Muscle of leg (tissue), 11 donors: ENCODE measurements around the gene P3H3. TPM values are rescaled to one million over a fixed set of nuclear protein-coding genes. Genes with fewer than 3 reads are reported as not detected.

Source experiments
- DNase-seq: peaks from one replicate; pipeline ENCODE4 v3.0.0; 2013
- H3K27ac ChIP-seq: one replicate; pipeline ENCODE4 v1.5.1; 2013; ENCODE audit warnings: mild to moderate bottlenecking, low read length, control low read depth
- H3K27me3 ChIP-seq: one replicate; pipeline ENCODE4 v1.6.1; 2013; ENCODE audit warnings: low read length; ENCODE audit not compliant: control insufficient read depth, insufficient read depth
- H3K36me3 ChIP-seq: one replicate; pipeline ENCODE4 v1.6.1; 2013; ENCODE audit warnings: low read length; ENCODE audit not compliant: control insufficient read depth, insufficient read depth
- H3K4me1 ChIP-seq: one replicate; pipeline ENCODE4 v1.6.1; 2013; ENCODE audit warnings: low read length; ENCODE audit not compliant: control insufficient read depth, insufficient read depth
- H3K4me3 ChIP-seq: one replicate; pipeline ENCODE4 v1.5.1; 2013; ENCODE audit warnings: low read length, control low read depth
- H3K9me3 ChIP-seq: replicated peaks from 2 replicates; pipeline ENCODE4 v1.6.1; 2013; ENCODE audit warnings: low read depth, low read length; ENCODE audit not compliant: control insufficient read depth
- WGBS: methylation state at CpG from one replicate; pipeline ENCODE4 v1.1.5; 2013; ENCODE audit warnings: missing lambda C conversion rate; ENCODE audit not compliant: insufficient coverage; 5-methylcytosine and 5-hydroxymethylcytosine counted together
- polyA plus RNA-seq, 8 donors: library from polyadenylated mRNA; unstranded; fragments of 120-200 nt; gene quantifications; one replicate each; pipeline versions ENCODE4 v1.2.1 to v1.2.3, GENCODE V29; 2013; ENCODE audit warnings: inconsistent platforms in 1 of 8, low replicate concordance in 1 of 8; ENCODE audit not compliant: insufficient read length in 8 of 8, insufficient read depth in 1 of 8
- total RNA-seq: library from RNA; stranded (reverse); fragments of 120-200 nt; gene quantifications from one replicate; pipeline ENCODE4 v1.2.4, GENCODE V29; 2013

P3H3 gene
- total and polyA plus RNA-seq, 9 donors: 23.1 to 70.5 (median 46.4) TPM

GRCh38 chr12:6833189-6833890 is 5.1 kb downstream of the P3H3 start:
- Histone ChIP-seq H3K36me3 (peaks cover 67% of the 10 kb centered on the region), H3K27me3 (peaks cover 4% of the 10 kb centered on the region), H3K9me3 (no peaks in the 10 kb centered on the region), H3K4me1 (peaks cover 17% of the 10 kb centered on the region), H3K27ac (no peak overlapping the region), H3K4me3 (no peak overlapping the region)
- 88% methylated on average over 3 of the region's 6 CpGs for WGBS
- DNase-seq: no peak

GRCh38 chr12:6834254-6834653 is 6.0 kb downstream of the P3H3 start:
- peaks cover 76% of the 10 kb centered on the region for H3K36me3 ChIP-seq
- H3K27ac ChIP-seq: no peak overlapping the region

DNA sequence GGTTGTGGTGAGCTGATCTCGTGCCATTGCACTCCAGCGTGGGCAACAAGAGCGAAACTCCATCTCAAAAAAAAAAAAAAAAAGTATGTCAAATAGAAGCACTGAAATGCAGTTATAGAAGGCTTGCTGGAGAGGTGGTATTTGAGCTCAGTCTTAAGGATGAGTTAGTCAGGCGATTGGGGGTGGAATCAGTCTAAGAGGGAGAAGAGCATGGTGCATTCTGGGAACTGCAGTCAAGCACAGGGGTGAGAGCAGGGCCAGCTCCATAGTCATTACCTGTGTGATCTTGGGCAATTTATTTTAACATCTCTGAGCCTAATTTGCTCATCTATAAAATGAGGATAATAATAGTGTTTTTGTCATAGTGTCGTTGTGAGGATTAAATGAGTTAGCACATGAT is 6.7 kb downstream of the P3H3 start:
- Histone ChIP-seq H3K36me3 (peaks cover 78% of the 10 kb centered on the region), H3K9me3 (no peaks in the 10 kb centered on the region), H3K4me3 (no peak overlapping the region), H3K4me1 (peaks cover 16% of the 10 kb centered on the region), H3K27ac (no peak overlapping the region), H3K27me3 (no peaks in the 10 kb centered on the region)
- DNase-seq: no peak
- WGBS: 54% methylated on average over 1 of the region's 5 CpGs

More at GRCh38 chr12:6834254-6834653, 6.0 kb downstream of the P3H3 start:
- Histone ChIP-seq H3K4me1 (peaks cover 16% of the 10 kb centered on the region), H3K27me3 (no peaks in the 10 kb centered on the region), H3K4me3 (no peak overlapping the region), H3K9me3 (no peaks in the 10 kb centered on the region)
- DNase-seq: no peak
- no CpG with 5 or more reads among the region's 1 CpG for WGBS

- DNase-seq: no peak
- H3K27ac ChIP-seq: no peak overlapping the region
- H3K9me3 ChIP-seq: no peaks in the 10 kb centered on the region
- H3K4me3 ChIP-seq: no peak overlapping the region
- H3K27me3 ChIP-seq: no peaks in the 10 kb centered on the region
- H3K4me1 ChIP-seq: peaks cover 28% of the 10 kb centered on the region
- H3K36me3 ChIP-seq: peaks cover 63% of the 10 kb centered on the region
- WGBS: 90% methylated on average over 10 of the region's 16 CpGs
Observed at GRCh38 chr12:6836851-6837250, 8.6 kb downstream of the P3H3 start.

DNA sequence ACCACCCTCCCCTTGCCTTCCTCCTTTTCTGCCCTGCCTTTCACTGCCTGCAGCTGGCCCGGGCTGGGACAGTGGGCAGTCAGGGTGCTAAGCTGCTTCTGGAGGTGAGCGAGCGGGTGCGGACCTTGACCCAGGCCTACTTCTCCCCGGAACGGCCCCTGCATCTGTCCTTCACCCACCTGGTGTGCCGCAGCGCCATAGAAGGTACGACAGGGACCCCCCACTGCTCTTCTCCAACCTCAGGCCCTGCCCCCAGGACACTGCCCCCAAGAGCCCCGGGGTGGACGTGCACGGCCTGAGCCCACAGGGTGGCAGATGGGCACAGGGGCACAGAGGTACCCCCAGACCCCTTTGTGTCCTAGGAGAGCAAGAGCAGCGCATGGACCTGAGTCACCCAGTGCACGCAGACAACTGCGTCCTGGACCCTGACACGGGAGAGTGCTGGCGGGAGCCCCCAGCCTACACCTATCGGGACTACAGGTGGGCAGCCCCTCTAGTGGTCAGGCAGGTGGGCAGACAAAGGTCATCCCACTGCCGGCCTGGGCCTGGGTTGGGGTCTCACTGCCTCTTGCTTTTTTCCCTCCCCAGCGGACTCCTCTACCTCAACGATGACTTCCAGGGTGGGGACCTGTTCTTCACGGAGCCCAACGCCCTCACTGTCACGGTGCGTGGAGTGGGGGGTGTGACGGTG is 9.3 kb downstream of the P3H3 start:
- H3K27me3 ChIP-seq: no peaks in the 10 kb centered on the region
- no peak overlapping the region for H3K4me3 ChIP-seq
- 82% methylated on average over 20 of the region's 26 CpGs for WGBS
- DNase-seq: no peak
- peaks cover 28% of the 10 kb centered on the region for H3K4me1 ChIP-seq
- H3K36me3 ChIP-seq: peaks cover 56% of the 10 kb centered on the region
- H3K27ac ChIP-seq: no peak overlapping the region
- H3K9me3 ChIP-seq: no peaks in the 10 kb centered on the region

DNA sequence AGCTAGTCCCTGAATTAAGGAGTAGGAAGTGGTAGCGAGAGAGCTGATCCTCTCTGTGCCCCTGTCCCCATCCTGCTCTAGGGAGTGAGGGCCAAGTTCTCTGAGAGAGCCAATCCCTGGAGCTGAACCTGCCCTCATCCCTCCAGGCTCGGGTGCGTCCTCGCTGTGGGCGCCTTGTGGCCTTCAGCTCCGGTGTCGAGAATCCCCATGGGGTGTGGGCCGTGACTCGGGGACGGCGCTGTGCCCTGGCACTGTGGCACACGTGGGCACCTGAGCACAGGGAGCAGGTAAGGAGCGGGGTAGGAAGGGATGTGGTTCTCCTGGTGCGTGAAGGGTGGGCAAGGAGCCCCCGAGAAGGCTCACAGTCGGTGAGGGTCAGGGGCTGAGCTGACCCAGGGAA is 10.6 kb downstream of the P3H3 start:
- Histone ChIP-seq H3K4me3 (no peak overlapping the region), H3K9me3 (no peaks in the 10 kb centered on the region), H3K4me1 (peaks cover 28% of the 10 kb centered on the region), H3K27me3 (no peaks in the 10 kb centered on the region), H3K36me3 (peaks cover 53% of the 10 kb centered on the region), H3K27ac (no peak overlapping the region)
- 88% methylated on average over 13 of the region's 16 CpGs for WGBS
- no peak for DNase-seq

GRCh38 chr12:6839482-6840201 is 11.4 kb downstream of the P3H3 start:
- no peaks in the 10 kb centered on the region for H3K9me3 ChIP-seq
- peaks cover 28% of the 10 kb centered on the region for H3K4me1 ChIP-seq
- 56% methylated on average over 7 of the region's 10 CpGs for WGBS
- H3K4me3 ChIP-seq: no peak overlapping the region
- peaks cover 55% of the 10 kb centered on the region for H3K36me3 ChIP-seq
- peak; percentile 82 for DNase-seq
- peak overlapping the region; percentile 96 for H3K27ac ChIP-seq
- no peaks in the 10 kb centered on the region for H3K27me3 ChIP-seq

DNA sequence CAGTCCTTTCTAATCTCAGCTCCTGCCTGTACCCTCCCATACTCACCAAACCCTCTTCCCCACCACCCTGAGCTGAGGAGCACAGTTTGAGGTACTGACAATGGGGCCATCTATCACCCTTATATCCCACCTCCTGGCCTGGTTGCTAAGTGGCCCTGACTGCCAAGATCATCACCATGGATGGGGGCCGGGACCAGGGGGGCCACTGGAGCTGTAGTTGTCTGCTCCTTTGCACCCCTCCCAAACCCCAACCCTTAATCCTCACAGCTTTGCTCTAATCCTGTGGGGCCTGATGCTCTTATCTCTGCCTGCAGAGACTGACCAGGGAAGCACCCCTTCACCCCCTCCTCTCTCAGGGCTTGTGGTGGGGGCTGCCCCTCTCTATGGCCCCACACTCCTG is 12.1 kb downstream of the P3H3 start:
- whole genome bisulfite sequencing: 50% methylated on average over 1 of the region's 1 CpG
- Histone ChIP-seq H3K4me3 (no peak overlapping the region), H3K9me3 (no peaks in the 10 kb centered on the region), H3K36me3 (peaks cover 57% of the 10 kb centered on the region), H3K4me1 (peaks cover 28% of the 10 kb centered on the region), H3K27me3 (no peaks in the 10 kb centered on the region), H3K27ac (peak overlapping the region; percentile 96)
- no peak for DNase-seq

DNA sequence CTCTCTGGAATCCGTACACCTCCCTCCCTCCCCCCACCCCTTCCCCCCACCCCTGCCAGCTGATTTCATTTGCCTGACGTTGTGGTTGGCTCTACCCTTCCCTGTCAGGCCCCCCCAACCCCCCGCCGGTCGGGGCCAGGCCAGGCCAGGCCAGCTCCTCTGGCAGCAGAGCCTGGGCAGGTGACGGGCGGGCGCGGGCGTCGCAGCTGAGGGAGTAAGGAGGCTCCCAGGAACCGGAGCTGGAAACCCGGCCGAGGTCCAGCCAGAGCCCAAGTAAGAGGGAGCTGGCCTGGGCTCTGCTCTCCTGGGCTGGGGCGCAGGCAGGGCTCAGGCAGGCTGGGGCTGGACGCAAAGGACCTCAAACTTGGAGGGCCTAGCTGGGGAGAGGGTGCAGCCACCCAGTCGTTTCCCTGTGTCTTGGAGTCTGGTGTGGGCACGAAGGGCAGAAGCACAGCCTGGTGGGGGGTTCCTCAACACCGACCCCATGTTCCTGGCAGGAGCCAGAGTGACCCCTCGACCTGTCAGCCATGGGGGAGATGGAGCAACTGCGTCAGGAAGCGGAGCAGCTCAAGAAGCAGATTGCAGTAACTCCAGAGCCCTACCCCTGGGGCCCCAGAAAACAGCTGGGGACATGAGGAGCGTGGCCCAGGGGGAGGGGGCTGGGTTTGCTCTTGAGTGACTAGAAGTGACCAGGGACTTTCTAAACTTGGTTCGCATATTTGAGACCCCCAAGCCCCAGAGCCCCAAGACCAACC is 12.7 kb downstream of the P3H3 start, which contains the start of gene GNB3:
Gene GNB3 (plus strand): TSS at position 165 of the 755 bp plus-strand sequence. CDS start 363 bp downstream, at position 528.
- DNase-seq: no peak
- H3K4me1 ChIP-seq: peaks cover 28% of the 10 kb centered on the region
- 53% methylated on average over 19 of the region's 24 CpGs for WGBS
- H3K27me3 ChIP-seq: no peaks in the 10 kb centered on the region
- H3K36me3 ChIP-seq: peaks cover 58% of the 10 kb centered on the region
- peak within 1 kb of the TSS; percentile 96 for H3K27ac ChIP-seq
- H3K4me3 ChIP-seq: no peak within 1 kb of the TSS
- no peaks in the 10 kb centered on the region for H3K9me3 ChIP-seq
